GM12872 (cell line): Measurements from ENCODE around the gene SOCS4.

ENCODE experiments used
- TF ChIP-seq, protein P1 (sequence below): IDR thresholded peaks from 3 replicates; pipeline ENCODE4 v1.5.1; 2011; ENCODE audit warnings: low read depth, mild to moderate bottlenecking, low read length, moderate library complexity; ENCODE audit not compliant: insufficient read depth

SOCS4 gene

DNA sequence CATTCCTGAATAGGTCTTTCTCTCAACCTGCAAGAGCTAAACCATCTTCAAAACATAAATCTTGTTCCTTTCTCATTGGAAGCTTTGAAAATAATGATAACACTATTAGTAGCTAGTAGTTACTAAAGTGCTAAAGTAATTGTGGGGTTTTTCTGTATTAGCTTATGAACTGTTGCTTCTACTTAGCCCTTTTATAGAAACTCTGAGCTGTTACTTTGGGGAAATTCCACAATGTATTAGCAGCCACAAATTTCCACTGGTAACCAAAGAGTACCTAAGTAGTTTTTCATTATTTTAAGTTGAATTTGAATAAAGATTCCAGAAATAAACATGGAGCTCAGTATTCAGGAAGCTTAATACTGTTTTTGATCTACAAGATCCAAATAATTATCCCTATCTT is 18.1 kb downstream of the SOCS4 start:
- TF ChIP-seq, protein P1, sequence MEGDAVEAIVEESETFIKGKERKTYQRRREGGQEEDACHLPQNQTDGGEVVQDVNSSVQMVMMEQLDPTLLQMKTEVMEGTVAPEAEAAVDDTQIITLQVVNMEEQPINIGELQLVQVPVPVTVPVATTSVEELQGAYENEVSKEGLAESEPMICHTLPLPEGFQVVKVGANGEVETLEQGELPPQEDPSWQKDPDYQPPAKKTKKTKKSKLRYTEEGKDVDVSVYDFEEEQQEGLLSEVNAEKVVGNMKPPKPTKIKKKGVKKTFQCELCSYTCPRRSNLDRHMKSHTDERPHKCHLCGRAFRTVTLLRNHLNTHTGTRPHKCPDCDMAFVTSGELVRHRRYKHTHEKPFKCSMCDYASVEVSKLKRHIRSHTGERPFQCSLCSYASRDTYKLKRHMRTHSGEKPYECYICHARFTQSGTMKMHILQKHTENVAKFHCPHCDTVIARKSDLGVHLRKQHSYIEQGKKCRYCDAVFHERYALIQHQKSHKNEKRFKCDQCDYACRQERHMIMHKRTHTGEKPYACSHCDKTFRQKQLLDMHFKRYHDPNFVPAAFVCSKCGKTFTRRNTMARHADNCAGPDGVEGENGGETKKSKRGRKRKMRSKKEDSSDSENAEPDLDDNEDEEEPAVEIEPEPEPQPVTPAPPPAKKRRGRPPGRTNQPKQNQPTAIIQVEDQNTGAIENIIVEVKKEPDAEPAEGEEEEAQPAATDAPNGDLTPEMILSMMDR = no peak

DNA sequence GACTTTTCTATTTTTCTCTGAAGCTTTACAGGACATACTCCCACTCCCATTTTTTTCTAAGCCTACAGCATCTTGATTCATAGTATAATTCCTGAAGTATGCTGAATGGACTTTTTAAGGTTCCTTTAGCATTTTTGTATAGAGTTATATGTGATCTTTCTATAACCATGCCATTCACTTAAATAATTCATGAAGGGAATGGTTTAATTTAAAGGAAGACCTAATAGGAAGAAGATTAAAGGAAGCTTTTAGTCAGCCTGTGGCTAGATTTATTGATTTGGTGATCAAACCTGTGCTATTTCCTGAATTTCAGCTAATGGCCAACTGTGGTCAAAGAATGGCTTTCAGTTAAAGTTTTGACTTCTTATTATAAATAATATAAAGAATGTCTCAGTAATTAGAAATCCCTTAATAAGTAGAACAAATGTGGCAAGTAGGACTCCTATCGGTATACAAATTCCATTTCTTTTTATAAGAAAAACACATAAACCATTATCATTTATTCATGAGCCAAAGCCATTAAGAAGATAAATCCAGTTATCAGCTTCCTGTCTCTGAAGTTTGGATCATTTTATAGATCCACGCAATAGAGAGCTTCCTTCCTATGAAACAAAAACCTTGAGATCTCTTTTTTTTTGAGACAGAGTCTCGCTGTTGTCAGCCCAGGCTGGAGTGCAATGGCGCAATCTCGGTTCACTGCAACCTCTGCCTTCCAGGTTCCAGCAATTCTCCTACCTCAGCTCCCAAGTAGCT is 20.4 kb downstream of the SOCS4 start:
- TF ChIP-seq, protein P1 = no peak

DNA sequence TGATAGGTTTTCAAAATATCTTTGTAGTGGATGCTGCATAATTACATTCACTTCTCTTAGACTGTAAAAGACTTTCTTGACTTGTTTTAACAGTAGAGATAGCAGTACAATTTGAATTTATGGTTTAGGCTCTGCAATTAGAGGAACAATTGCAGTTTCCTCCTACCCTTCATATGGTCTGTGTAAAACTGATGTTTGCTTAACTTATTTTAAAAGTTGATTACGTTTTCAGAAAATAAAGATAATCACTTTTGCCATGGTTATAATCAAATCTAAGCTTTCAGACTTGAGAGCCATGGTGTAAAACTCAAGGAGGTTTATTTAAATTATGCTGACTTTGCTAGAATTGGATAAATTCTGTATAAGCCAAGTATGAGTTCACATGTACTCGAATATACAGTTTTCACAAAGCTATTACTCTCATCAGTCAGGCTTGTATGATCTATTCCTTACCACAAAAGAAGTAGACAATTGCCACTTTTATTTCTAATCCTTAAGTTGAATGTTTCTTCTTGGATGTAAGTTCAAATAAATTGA is 21.9 kb downstream of the SOCS4 start:
- TF ChIP-seq, protein P1 = no peak

DNA sequence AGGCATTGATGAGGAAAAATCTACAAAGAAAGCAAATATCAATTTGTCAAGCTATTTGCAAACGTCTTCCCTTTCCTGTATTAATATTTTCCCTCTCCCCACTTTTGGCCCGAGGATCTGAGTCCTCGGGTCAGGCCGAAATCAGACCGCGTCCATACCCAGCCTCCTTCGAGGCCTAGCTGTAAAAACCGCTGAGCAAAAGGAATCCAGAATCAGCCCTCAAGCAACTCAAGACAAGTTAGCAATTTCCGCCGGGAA is 24.1 kb downstream of the SOCS4 start:
- TF ChIP-seq, protein P1 = no peak

- TF ChIP-seq, protein P1 = peak; percentile 98
These were observed 24.6 kb downstream of the SOCS4 start, which contains the start of gene MAPK1IP1L for GRCh38 chr14:55051423-55052268. Gene MAPK1IP1L (plus strand): TSS chr14:55051647. CDS start chr14:55061684, 10,037 bp downstream.

DNA sequence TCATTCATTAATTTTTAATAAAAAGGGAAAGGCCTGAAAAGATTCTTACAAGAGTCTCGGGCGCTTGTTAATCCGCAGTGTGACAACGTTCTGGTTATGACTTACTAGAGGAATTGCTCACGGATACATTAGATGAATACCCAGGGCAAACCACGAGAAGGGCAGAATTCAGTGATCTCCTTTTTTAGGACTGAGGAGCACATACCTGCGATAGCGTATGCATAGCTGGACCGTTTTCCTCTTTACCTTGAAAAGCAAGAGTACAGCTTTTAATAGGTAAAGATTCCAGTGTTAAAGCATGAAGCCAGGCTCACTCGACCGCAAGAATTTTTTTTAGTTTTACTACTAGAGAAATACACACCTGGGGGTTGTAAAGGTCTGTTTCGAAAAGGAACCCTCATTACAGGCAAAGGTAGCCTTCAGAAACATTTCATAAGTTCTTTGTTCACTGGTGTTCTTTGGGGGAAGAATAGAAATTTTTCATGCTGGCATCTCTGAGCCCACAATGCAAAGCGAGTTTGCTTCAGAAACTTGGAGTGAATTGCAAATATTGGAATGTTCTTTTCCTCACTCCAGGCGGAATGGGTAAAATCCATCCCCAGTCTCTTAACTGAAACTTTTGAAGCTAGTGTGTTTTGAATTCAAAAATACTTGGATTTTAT is 25.4 kb downstream of the SOCS4 start:
- TF ChIP-seq, protein P1 = no peak

DNA sequence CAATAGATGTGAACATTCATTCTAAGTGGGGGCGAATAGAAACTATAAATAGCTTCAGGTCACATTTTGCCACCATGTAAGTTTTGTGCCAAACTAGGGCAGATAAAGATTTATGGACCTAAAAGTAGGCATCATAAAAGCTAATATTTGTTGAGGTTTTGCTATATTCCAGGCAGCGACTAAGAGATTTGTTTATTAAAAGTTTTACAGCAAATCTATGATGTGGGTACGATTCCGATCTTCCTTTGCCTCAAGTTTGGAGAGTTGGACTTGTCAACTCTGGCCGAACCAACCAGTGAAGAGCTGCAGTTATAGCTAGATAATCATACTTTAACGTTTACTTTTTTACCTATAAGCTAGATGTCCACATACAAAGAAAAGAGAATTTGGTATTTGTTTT is 26.0 kb downstream of the SOCS4 start:
- TF ChIP-seq, protein P1 = no peak
